GM21717 (cell line): ENCODE data around the gene CD34.

Experiments used
- ATAC-seq: cut with Tn5 transposase; IDR thresholded peaks from one replicate; pipeline ENCODE4 v1.9.1; 2021; ENCODE audit warnings: mild to moderate bottlenecking, moderate library complexity; ENCODE audit not compliant: unreplicated experiment

The CD34 gene

DNA sequence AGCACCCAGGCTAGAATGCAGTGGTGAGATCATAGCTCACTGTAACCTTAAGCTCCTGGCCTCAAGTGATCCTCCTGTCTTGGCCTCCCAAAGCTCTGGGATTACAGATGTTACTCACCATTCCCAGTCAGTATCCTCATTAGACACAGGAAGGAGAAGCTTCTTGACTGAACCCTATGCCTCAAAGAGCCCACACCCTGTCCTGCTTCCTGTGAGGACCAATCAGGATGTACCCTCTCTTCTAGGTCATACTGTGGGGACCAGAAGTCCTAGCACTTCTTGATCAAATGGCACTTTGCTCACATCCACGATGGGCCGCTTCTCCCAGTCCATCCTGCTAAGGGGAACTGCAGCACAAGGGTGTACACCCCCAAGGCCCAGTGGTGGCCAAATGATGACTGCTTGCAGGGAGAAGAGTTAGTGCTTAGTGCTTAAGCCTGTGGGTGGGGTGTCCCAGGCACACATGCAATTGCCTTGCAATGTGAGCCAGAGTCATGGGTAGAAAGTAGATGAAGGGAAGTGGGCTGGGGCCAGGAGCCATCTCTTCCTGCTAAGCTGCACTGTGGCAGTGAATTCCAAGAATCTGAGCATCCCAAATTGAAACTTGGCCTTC is 9.8 kb downstream of the CD34 start:
- ATAC-seq = no peak

GRCh38 chr1:207898836-207899235 is 12.1 kb downstream of the CD34 start:
- no peak for ATAC-seq

DNA sequence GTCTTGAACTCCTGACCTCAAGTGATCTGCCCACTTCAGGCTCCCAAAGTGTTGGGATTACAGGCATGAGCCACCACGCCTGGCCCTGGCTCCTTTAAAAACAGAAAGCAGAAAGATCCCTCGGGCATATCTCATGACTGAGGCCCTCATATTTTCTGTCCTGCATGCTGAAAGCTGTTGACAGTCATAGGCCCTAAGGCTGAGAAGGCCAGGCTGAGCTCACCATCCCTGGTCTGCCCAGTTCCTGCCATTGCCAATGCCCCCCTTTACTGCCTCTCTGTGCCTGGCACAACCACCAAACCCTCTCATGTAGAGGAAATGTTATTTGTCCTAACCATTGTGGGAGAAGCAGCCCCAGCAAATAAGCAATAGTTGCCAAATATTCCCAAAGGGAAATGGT is 12.7 kb downstream of the CD34 start:
- ATAC-seq = no peak

DNA sequence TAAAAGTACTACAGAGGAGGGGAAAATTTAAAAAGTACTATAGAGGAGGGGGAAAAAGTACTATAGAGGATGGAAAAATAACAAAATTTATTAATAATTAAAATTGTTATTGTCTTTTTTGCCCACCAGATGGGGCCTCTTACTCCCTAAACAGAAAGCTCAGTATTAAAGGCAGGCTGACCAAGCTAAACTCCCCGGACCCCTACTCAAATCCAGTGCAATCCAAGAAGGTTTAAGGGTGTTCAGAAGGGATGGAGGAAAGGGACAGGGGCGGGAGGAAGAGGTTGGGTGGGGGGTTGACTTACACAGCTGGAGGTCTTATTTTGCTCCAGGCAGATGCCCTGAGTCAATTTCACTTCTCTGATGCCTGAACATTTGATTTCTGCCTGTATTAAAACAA is 13.7 kb downstream of the CD34 start:
- no peak for ATAC-seq

DNA sequence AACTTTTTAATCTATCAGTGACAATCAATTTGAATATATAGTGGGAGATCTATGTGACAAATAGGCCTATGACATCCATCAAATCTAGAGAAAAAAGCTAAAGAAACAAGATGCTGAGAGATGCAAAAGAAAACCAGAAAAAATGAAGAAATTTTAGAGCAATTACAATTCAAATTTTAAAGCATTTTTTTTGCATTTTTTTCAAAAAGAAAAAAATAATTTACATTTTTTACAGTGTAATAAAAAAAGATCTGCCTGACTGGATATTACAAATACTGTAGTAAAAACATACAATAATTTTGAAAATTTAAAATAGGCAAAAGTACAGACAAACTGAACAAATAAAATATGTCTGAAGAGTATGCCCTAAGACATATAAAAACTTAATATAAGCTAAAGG is 14.4 kb downstream of the CD34 start:
- no peak for ATAC-seq

DNA sequence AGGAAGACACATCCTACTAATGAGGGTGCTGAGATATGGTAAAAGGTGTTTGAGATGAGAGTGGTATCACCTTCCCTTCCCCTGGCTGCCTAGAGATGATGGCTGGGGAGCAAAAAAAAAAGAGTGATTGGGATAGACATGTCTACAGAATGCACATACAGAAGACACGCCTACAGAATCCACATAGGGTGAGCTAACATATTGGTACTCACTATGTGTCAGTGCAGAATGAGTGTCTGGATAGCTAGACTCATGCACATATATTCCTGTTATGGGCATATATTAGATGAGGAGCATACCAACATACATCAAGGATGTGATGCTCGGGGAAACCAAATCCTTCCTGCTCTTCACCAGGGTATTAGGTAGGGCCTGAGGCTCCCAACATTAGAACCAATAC is 16.2 kb downstream of the CD34 start:
- no peak for ATAC-seq

DNA sequence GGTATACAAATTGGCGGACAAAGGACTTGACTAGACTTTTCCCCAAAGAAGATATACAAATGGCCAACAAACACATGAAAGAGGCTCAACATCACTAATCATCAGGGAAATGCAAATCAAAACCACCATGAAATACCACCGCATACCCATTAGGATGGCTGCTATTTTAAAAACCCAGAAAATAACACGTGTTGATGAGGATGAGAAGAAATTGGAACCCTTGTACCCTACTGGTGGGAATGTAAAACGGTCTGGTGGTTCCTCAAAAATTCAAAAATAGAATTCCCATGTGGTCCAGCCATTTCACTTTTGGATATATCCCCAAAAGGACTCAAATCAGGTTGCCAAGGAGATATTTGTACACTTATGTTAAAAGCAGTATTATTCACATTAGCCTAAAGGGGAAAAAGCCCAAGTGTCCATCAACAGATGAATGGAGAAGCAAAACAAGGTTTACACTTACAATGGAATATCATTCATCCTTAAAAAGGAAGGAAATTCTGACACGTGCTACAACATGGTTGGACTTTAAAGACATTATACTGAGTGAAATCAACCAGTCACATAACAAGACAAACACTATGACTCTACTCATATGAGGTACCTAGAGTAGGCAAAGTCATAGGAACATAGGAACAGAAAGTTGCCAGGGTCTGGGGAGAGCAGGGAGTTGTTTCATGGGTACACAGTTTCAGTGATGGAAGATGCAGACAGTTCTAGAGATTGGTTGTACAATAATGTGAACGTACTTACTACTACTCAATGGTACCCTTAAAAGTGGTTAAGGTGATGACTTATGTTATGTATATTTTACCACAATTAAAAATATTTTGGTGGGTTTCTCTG is 17.0 kb downstream of the CD34 start:
- ATAC-seq = no peak

DNA sequence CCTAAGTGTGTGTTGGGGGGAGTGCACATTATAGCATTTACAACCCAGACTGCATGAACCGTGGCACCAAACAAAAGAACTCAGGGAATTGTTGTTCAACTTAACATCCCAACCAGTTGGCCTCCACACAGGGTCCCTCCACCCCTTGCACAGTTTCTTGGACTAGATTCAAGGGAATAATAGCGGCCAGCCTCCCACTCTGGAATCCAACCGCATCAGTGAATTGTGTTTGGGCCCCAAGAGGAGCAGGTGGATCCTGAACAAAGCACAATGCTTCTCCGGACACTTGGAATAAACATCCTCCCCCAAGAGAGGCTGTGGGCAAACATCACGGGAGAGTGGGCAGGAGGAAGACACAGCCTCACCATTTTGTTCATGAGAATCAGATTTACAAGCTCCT is 18.2 kb downstream of the CD34 start:
- ATAC-seq = no peak

DNA sequence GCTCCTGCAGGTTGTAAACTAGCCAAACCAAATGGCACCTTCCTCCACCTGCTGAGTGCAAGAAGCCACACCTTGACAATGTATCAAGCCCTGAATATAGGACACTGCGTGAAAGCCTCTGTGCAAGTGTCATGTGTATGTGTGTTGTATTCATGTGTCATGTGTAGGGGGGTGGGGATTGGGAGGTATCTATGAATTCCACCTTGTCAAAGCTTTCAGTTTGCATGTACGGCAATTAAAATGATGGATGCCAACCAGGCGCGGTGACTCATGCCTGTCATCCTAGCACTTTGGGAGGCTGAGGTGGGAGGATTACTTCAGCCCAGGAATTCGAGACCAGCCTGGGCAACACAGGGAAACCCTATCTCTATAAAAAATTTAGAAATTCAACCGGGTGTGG is 19.8 kb downstream of the CD34 start:
- ATAC-seq = no peak

DNA sequence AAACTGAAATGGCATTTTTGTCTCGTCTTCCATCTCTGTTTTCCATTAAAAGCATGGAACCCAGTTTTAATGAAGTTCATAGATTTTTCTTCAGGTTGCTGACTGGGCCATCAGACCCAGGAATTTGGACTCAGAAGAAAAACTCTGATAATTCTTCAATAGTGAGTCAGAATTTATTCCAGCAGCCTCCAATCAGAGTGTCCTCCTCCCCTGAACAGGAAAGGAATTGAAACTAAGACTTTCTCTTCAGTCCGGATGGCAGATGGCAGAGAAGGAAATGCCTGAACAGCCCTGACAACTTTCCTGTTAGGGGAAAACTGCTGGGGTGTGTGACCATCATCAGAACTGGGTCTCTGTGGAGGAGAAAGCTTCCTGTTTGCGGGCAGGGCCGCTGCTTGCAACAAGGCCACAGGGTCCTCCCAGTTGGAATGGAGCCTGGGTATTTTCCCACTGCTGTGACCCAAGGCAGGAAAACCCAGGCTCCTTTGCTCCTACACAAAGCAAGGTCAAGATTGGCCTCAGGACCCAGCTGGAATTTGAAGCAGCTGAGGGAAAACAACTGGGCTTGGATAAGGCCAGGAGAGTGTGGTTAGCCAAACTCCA is 20.7 kb downstream of the CD34 start:
- no peak for ATAC-seq

DNA sequence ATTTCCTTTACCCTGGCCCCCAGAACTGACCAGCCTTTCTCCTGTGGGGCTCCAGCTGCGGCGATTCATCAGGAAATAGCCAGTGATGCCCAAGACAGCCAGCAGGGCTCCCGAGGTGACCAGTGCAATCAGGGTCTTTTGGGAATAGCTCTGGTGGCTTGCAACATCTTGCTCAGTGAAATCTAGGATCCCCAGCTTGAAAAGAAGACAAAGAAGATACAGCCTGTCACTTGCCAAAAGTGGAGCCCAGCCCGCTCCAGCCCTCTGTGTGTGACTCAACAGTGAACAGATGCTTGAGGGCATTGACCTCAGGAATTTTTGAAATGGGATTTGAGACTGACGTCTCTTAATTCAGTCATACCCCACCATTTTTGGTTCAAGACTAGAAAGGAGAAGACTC is 22.3 kb downstream of the CD34 start:
- no peak for ATAC-seq

GRCh38 chr1:207887542-207888201 is 23.3 kb downstream of the CD34 start:
- no peak for ATAC-seq

GRCh38 chr1:207886227-207886626 is 24.7 kb downstream of the CD34 start:
- ATAC-seq = no peak

DNA sequence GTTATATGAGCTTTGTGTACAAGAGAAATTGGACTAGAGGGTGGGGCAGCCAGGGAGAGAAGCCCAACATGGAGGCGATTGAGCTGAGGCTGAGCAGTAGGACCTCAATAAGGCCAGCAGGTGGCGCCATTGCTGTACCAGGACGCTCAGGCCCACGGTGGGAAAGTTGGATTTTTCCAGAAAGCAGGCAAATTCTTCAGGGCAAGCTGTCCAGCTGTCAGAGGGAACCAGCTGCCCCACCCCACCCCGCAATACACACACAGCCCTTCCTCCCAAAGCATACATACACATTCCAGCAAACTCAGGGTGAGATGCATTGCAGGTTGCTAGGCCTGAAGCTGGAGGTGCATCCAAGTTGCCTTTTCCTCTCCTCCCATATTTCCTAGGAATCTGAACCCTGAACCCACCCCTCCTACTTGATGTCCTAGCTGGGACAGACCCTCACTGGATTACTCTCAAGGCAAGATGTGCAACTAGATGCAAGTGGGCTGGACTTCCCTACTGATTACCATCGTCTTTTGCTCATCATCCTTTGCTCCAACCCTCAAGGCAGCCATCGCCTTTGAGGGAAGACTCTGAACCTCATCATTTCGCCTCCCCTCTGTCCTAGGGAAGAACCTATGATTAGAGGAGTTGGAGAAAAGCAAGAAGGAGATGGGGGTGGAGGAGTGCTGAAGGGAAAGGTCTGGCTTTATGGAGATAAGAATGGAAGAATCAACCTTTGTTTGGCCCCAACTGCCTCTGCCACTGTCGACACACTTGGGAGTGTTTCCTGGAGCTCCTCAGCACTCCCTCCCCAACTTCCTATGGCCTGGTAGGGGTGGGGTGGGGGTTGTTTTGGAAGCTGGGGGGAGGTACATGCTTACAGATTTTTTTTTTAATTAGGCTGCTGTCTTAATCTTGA is 25.5 kb downstream of the CD34 start:
- ATAC-seq = peak; percentile 69

DNA sequence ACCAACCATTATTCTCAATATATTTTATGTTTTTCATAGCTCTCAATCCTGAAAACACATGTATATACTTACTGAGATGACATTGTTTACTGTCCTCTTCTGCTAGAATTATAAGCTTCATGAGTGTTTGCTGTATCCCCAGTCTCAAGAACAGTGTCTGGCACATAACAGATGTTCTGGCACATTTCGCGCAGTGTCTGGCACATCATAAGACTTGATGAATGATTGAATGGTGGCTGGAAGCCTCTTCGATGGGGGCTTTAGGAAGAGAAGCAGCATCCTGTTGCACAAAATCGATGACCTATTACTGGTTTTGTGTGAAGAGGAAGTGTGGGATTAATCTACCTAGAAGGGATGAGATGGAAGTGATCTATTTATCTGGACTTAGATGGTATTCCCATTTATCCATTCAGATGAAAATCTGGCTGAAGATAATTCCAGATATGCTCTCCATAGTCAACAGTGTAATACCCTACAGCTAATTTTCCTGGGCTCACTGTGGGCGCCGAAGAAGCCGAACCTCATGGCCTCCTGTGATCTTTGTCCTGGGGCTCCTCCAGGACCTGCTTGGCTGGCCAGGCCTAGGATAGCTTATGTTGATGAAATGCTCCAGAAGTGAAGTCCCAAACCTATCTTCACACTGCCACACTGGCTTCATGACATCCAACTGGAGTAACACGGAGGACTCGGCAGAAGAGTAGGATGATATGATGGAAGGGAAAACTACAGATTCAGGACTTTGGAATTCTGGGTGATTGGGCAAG is 26.5 kb downstream of the CD34 start:
- no peak for ATAC-seq

- ATAC-seq = no peak
Measured at GRCh38 chr1:207883660-207884250, 27.2 kb downstream of the CD34 start.

- ATAC-seq = peak; percentile 74
Measured at GRCh38 chr1:207883104-207883651, 27.7 kb downstream of the CD34 start.

DNA sequence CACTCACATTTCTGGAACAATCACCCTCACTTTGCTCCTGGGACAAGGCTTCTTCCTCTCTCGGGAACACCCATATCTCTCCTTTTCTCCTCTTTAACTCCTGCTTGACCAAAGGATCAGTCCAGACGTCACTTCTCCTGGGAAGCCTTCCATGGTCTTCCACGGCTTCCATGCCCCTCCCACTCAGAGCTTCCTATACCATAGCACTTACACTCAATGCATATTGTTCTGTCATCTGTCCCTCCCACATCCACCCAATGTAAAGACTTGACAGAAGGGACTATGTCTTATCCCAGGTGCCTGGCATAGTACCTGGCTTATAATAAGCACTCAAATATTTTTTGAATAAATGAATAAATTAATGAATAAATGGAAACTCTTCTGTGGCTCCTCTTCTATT is 28.2 kb downstream of the CD34 start:
- peak; percentile 8 for ATAC-seq

- no peak for ATAC-seq
Measured at GRCh38 chr1:207878939-207879338, 32.0 kb downstream of the CD34 start.
